ENCODE measurements around the gene FCGR1A.
"Not testable (repeated sequence)": the region's sequence is repeated elsewhere in the genome, so short reads cannot be mapped to it uniquely, and the experiment has no call there.

- TF ChIP-seq CTCF (IDR thresholded peaks at IDR 0.05; ENCODE audit: low read depth, low read length); POLR2A (IDR thresholded peaks at IDR 0.05; ENCODE audit: extremely low read depth, insufficient read length); MAX (IDR thresholded peaks at IDR 0.05; ENCODE audit: low read depth, low read length); MYC (IDR thresholded peaks at IDR 0.05; ENCODE audit: low read depth, low read length): not testable (repeated sequence)
Measured at GRCh38 chr1:149826555-149826954, 44.1 kb downstream of the FCGR1A start.
